Measurements from ENCODE around the gene DFFA. TPM values are rescaled to one million over a fixed set of nuclear protein-coding genes. Genes with fewer than 3 reads are reported as not detected.
"Not testable (repeated sequence)": the region's sequence is repeated elsewhere in the genome, so short reads cannot be mapped to it uniquely, and the experiment has no call there.

Gene DFFA
- total and polyA plus RNA-seq, 11 donors: 10.4 to 27.6 (median 24.5) TPM

GRCh38 chr1:10424651-10425050, 47.7 kb downstream of the DFFA start:
- intact Hi-C loops (cut with DNase I): loop anchor here in 5 of 10 donors (5.0 to 10.0 kb wide), 5 partner anchors 47 to 800 kb away; partner anchors contain the start of genes LZIC (in 1 of the 5) and NMNAT1 (in 1 of the 5)
- H3K4me3 ChIP-seq: no peak overlapping the region
- 87 to 95% (median 87%) methylated on average over 8 of the region's 8 CpGs for WGBS, 4 donors

GRCh38 chr1:10424034-10424433, 48.3 kb downstream of the DFFA start:
- Histone ChIP-seq H3K27ac (no peak overlapping the region), H3K27me3 (no peaks in the 10 kb centered on the region), H3K4me1 (peaks cover 0 to 6% (median 0%) of the 10 kb centered on the region in 12 donors), H3K9me3 (no peaks in the 10 kb centered on the region), H3K4me3 (no peak overlapping the region), H3K36me3 (peaks cover 0 to 27% (median 22%) of the 10 kb centered on the region in 9 donors)
- WGBS, 4 donors: 46 to 70% (median 62%) methylated on average over 4 to 9 of the region's 9 CpGs
- intact Hi-C loops (cut with DNase I): loop anchor here in 2 of 10 donors (10.0 kb wide), 2 partner anchors 479 to 799 kb away; partner anchors contain the start of genes LZIC (in 1 of the 2) and NMNAT1 (in 1 of the 2)
- TF ChIP-seq, protein P1, sequence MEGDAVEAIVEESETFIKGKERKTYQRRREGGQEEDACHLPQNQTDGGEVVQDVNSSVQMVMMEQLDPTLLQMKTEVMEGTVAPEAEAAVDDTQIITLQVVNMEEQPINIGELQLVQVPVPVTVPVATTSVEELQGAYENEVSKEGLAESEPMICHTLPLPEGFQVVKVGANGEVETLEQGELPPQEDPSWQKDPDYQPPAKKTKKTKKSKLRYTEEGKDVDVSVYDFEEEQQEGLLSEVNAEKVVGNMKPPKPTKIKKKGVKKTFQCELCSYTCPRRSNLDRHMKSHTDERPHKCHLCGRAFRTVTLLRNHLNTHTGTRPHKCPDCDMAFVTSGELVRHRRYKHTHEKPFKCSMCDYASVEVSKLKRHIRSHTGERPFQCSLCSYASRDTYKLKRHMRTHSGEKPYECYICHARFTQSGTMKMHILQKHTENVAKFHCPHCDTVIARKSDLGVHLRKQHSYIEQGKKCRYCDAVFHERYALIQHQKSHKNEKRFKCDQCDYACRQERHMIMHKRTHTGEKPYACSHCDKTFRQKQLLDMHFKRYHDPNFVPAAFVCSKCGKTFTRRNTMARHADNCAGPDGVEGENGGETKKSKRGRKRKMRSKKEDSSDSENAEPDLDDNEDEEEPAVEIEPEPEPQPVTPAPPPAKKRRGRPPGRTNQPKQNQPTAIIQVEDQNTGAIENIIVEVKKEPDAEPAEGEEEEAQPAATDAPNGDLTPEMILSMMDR (IDR thresholded peaks at IDR 0.05): no peak
- no peak for TF ChIP-seq POLR2A (IDR thresholded peaks at IDR 0.05)
- DNase-seq: peak in 2 of 5 donors; percentile 44 to 56
- ATAC-seq: peak in 3 of 4 donors; percentile 33 to 48 (median 41)

More at GRCh38 chr1:10424651-10425050, 47.7 kb downstream of the DFFA start:
- Histone ChIP-seq H3K27me3 (no peaks in the 10 kb centered on the region), H3K27ac (no peak overlapping the region), H3K9me3 (no peaks in the 10 kb centered on the region), H3K4me1 (peaks cover 0 to 9% (median 2%) of the 10 kb centered on the region in 12 donors), H3K36me3 (peaks cover 0 to 20% (median 16%) of the 10 kb centered on the region in 9 donors)
- ATAC-seq (no peak), DNase-seq (no peak)
- no peak for TF ChIP-seq POLR2A (IDR thresholded peaks at IDR 0.05)
- TF ChIP-seq, protein P1 (IDR thresholded peaks at IDR 0.05): no peak

DNA sequence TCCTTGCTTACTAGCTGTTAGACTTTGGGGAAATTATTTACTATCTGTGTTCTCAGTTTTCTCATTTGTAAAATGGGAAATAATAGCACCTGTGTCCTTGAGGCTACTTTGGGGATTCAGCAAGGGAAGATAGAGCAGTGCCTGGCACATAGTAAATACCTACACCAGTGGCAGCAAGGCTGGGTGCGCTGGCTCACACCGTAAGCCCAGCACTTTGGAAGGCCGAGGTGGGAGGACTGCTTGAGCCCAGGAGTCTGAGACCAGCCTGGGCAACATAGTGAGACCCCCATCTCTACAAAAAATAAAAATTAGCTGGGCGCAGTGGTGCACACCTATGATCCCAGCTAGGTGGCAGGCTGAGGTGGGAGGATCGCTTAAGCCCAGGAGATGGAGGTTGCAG, 50.7 kb downstream of the DFFA start:
- 95 to 98% (median 97%) methylated on average over 2 to 5 of the region's 5 CpGs for WGBS, 4 donors
- DNase-seq (no peak), ATAC-seq (no peak)
- H3K27ac ChIP-seq: no peak overlapping the region
- intact Hi-C loops (cut with DNase I): loop anchor here in 2 of 10 donors (10.0 kb wide), 2 partner anchors 477 to 797 kb away; partner anchors contain the start of genes LZIC (in 1 of the 2) and NMNAT1 (in 1 of the 2)
- H3K9me3 ChIP-seq: no peaks in the 10 kb centered on the region
- TF ChIP-seq, protein P1 (IDR thresholded peaks at IDR 0.05): no peak
- no peak for TF ChIP-seq POLR2A (IDR thresholded peaks at IDR 0.05)
- no peaks in the 10 kb centered on the region for H3K27me3 ChIP-seq
- H3K4me3 ChIP-seq: no peak overlapping the region
- H3K4me1 ChIP-seq: no peaks in the 10 kb centered on the region
- H3K36me3 ChIP-seq: peaks cover 0 to 51% (median 45%) of the 10 kb centered on the region in 9 donors

DNA sequence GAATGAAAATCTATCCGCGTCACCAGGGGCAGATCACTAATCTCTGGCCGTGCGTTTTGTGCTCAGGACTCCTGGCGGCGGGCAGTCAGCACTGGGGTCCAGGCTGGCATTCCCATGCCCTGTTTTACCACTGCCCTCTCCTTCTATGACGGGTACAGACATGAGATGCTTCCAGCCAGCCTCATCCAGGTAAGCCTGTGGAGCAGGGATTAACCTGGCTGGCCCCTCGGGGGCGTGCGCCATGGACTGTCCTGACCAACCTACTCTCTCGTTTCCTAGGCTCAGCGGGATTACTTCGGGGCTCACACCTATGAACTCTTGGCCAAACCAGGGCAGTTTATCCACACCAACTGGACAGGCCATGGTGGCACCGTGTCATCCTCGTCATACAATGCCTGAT, 53.0 kb downstream of the DFFA start:
- DNase-seq (no peak), ATAC-seq (no peak)
- H3K4me3 ChIP-seq: no peak overlapping the region
- TF ChIP-seq, protein P1 (IDR thresholded peaks at IDR 0.05): no peak
- no peak for TF ChIP-seq POLR2A (IDR thresholded peaks at IDR 0.05)
- intact Hi-C loops (cut with DNase I): loop anchor here in 1 of 10 donors (5.0 kb wide), 1 partner anchor 37 kb away; no protein-coding TSS in a partner anchor
- no peaks in the 10 kb centered on the region for H3K9me3 ChIP-seq
- no peak overlapping the region for H3K27ac ChIP-seq
- H3K4me1 ChIP-seq: peaks cover 0 to 18% (median 0%) of the 10 kb centered on the region in 12 donors
- WGBS, 4 donors: 88 to 94% (median 90%) methylated on average over 15 of the region's 15 CpGs
- H3K36me3 ChIP-seq: peaks cover 0 to 72% (median 66%) of the 10 kb centered on the region in 9 donors
- H3K27me3 ChIP-seq: no peaks in the 10 kb centered on the region

GRCh38 chr1:10418741-10419140, 53.6 kb downstream of the DFFA start:
- ATAC-seq, H3K4me3 ChIP-seq, H3K9me3 ChIP-seq, H3K27ac ChIP-seq, DNase-seq, H3K27me3 ChIP-seq: not testable (repeated sequence)
- WGBS, 4 donors: 92 to 97% (median 96%) methylated on average over 8 of the region's 8 CpGs
- Histone ChIP-seq H3K36me3 (peaks cover 0 to 78% (median 72%) of the 10 kb centered on the region in 9 donors), H3K4me1 (peaks cover 0 to 24% (median 0%) of the 10 kb centered on the region in 12 donors)
- intact Hi-C loops (cut with DNase I): loop anchor here in 1 of 10 donors (5.0 kb wide), 1 partner anchor 36 kb away; no protein-coding TSS in a partner anchor

DNA sequence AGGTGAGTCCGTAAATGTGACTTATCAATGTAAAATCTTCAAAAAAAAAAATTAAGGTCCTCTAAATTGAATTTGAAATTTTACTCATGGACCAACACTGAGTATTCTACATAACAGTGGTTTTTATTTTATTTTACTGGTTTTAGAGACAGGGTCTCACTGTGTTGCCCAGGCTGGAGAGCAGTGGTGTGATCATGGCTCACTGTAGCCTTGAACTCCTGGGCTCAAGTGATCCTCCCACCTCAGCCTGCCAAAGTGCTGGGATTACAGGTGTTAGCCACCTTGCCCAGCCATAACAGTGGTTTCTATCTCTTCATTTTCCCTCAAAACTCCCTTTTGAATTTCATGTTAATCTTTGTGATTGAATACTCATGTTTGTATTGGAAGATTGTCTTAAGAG, 56.4 kb downstream of the DFFA start:
- Histone ChIP-seq H3K36me3 (peaks cover 3 to 100% (median 98%) of the 10 kb centered on the region in 9 donors), H3K27ac (peak overlapping the region in 2 of 12 donors; percentile 24 to 72), H3K4me1 (peaks cover 0 to 25% (median 0%) of the 10 kb centered on the region in 12 donors)
- not testable (repeated sequence) for H3K27me3 ChIP-seq, DNase-seq, H3K4me3 ChIP-seq, ATAC-seq, H3K9me3 ChIP-seq
- intact Hi-C loops (cut with DNase I): loop anchor here in 1 of 10 donors (5.0 kb wide), 1 partner anchor 34 kb away; no protein-coding TSS in a partner anchor
- WGBS, 4 donors: 92 to 99% (median 97%) methylated on average over 1 of the region's 1 CpG
